MCF 10A (cell line): Measurements from ENCODE around the gene ELFN2. TPM values are rescaled to one million over a fixed set of nuclear protein-coding genes. Genes with fewer than 3 reads are reported as not detected.

Experiments
- BruUV-seq: library from RNA; stranded (reverse); fragments of 400-500 nt; replicated peaks from 2 replicates; lab custom pipeline; 2021; lab: Mats Ljungman, UMichigan
- CTCF ChIA-PET: fragments of 300-600 bp; sonication (Branson Sonifier 250); formaldehyde crosslinking; extraction: SDS; loops from one replicate; lab custom pipeline; 2021; ENCODE audit warnings: antibody characterized with exemption, inconsistent platforms; lab: Yijun Ruan, JAX
- POLR2A ChIA-PET: fragments of 300-600, 350-650 bp; sonication (Branson Sonifier 250); formaldehyde crosslinking; extraction: SDS; loops from one replicate; lab custom pipeline; 2020; ENCODE audit warnings: antibody characterized with exemption, inconsistent platforms; lab: Yijun Ruan, JAX
- DNase-seq: peaks from one replicate; pipeline ENCODE4 v3.0.0-alpha.2; 2018; ENCODE audit not compliant: unreplicated experiment
- H3K27ac Mint-ChIP-seq: one replicate; pipeline ENCODE4 v1.8.0; 2022; ENCODE audit warnings: mild to moderate bottlenecking, low read depth, mixed read lengths; ENCODE audit not compliant: unreplicated experiment
- H3K27me3 Mint-ChIP-seq: one replicate; pipeline ENCODE4 v1.8.0; 2022; ENCODE audit warnings: mixed read lengths; ENCODE audit not compliant: insufficient read depth, unreplicated experiment
- H3K36me3 Mint-ChIP-seq: one replicate; pipeline ENCODE4 v1.8.0; 2022; ENCODE audit warnings: mild to moderate bottlenecking, moderate library complexity, mixed read lengths; ENCODE audit not compliant: insufficient read depth, unreplicated experiment
- H3K4me1 Mint-ChIP-seq: one replicate; pipeline ENCODE4 v1.8.0; 2022; ENCODE audit warnings: mixed read lengths; ENCODE audit not compliant: insufficient read depth, unreplicated experiment
- H3K4me3 Mint-ChIP-seq: one replicate; pipeline ENCODE4 v1.8.0; 2022; ENCODE audit warnings: mild to moderate bottlenecking, moderate library complexity, mixed read lengths; ENCODE audit not compliant: unreplicated experiment
- H3K9me3 Mint-ChIP-seq: one replicate; pipeline ENCODE4 v1.8.0; 2022; ENCODE audit warnings: mixed read lengths; ENCODE audit not compliant: unreplicated experiment
- intact Hi-C: fragments of 100-400 bp; cut with micrococcal nuclease; formaldehyde crosslinking; loops from 2 replicates; pipeline ENCODE4 v1.14.1; 2022
- total RNA-seq: library from RNA; stranded (reverse); gene quantifications from 2 replicates; pipeline ENCODE4 v1.2.3, GENCODE V29; 2022
- TF ChIP-seq, protein P1 (sequence below): fragments of 200-600 bp; IDR thresholded peaks from one replicate; pipeline ENCODE4 v1.8.0; 2022; ENCODE audit warnings: antibody characterized with exemption, mild to moderate bottlenecking; ENCODE audit not compliant: unreplicated experiment

Gene ELFN2
- total RNA-seq, 1 experiment from 2014 or later = 4.2 TPM

DNA sequence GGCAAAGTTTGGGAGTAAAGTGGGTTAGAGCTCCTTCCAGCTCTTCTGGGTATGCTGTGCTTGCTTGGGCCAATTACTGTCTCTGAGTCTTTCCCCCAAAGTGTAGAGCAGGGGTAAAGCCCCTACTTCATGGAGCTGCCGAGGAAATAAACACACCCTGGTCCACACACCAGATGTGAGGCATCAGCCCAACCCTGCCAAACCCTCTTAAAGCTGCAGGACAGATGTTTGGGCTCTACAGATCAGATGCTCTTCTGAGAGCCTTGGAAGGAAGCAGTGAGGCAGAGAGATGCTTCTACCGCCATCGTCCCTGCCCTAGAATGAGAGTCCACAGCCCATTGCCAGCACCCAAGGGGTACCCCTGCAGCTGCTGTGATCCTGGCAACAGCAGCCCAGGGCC, 64.7 kb downstream of the ELFN2 start:
- intact Hi-C loops = no loop called here
- POLR2A ChIA-PET = interaction anchor here (0.8 kb wide), 1 partner anchor 52 kb away, joined by 4 read pairs; no protein-coding TSS in a partner anchor
- BruUV-seq = no TSS peak
- no peak overlapping the region for H3K4me3 Mint-ChIP-seq
- DNase-seq = no peak
- no peaks in the 10 kb centered on the region for H3K27me3 Mint-ChIP-seq
- H3K4me1 Mint-ChIP-seq = peaks cover 11% of the 10 kb centered on the region
- H3K9me3 Mint-ChIP-seq = no peaks in the 10 kb centered on the region
- CTCF ChIA-PET = interaction anchor here (0.5 to 1.1 kb wide), 2 partner anchors 95 to 326 kb away, joined by 3 read pairs; no protein-coding TSS in a partner anchor
- TF ChIP-seq, protein P1, sequence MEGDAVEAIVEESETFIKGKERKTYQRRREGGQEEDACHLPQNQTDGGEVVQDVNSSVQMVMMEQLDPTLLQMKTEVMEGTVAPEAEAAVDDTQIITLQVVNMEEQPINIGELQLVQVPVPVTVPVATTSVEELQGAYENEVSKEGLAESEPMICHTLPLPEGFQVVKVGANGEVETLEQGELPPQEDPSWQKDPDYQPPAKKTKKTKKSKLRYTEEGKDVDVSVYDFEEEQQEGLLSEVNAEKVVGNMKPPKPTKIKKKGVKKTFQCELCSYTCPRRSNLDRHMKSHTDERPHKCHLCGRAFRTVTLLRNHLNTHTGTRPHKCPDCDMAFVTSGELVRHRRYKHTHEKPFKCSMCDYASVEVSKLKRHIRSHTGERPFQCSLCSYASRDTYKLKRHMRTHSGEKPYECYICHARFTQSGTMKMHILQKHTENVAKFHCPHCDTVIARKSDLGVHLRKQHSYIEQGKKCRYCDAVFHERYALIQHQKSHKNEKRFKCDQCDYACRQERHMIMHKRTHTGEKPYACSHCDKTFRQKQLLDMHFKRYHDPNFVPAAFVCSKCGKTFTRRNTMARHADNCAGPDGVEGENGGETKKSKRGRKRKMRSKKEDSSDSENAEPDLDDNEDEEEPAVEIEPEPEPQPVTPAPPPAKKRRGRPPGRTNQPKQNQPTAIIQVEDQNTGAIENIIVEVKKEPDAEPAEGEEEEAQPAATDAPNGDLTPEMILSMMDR = no peak
- no peaks in the 10 kb centered on the region for H3K36me3 Mint-ChIP-seq
- no peak overlapping the region for H3K27ac Mint-ChIP-seq

DNA sequence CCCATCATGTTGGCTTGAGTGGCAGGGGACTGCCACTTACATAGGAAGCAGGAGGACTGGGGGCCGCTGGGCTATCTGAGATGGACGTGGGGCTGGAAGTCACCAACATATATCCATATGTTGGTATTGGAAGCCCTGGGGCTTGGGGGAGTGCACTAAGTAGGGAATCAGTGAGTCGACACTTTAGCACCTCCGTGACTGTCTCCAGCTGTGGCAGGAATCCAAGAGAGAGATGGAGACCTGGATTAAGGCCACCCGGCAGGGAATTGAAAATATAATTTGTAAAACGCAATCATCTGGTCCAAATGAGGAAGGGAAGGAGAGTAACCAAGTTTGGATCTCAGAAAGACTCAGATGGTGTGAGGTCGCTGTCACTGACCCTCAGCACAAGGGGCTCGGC, 68.4 kb downstream of the ELFN2 start:
- no peaks in the 10 kb centered on the region for H3K9me3 Mint-ChIP-seq
- no peak for DNase-seq
- intact Hi-C loops = no loop called here
- no peaks in the 10 kb centered on the region for H3K27me3 Mint-ChIP-seq
- no peak overlapping the region for H3K4me3 Mint-ChIP-seq
- TF ChIP-seq, protein P1 = no peak
- ChIA-PET CTCF (no interaction called here), POLR2A (no interaction called here)
- H3K4me1 Mint-ChIP-seq = peaks cover 11% of the 10 kb centered on the region
- no TSS peak for BruUV-seq
- no peaks in the 10 kb centered on the region for H3K36me3 Mint-ChIP-seq
- no peak overlapping the region for H3K27ac Mint-ChIP-seq

DNA sequence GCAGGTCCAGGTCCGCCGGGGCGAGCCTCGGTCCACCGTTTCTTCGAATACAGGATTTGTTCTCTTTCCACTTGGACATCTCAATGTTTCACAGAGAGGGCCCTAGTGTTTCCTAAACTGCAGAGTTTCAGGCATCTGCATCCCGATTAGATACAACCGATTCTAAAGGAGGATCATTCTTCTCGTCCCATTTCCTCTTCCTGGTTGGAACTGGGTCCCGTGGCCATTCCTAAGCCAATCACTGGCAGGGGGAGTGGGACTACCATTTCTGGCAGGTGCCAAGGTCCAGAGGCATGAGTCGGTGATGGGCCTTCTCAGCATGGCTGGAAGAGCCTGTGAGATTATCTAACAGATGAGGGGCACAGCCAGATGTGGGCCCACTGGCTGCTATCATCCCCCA, 68.9 kb downstream of the ELFN2 start:
- TF ChIP-seq, protein P1 = no peak
- H3K27me3 Mint-ChIP-seq = no peaks in the 10 kb centered on the region
- ChIA-PET POLR2A (no interaction called here), CTCF (no interaction called here)
- BruUV-seq = no TSS peak
- H3K27ac Mint-ChIP-seq = no peak overlapping the region
- no peaks in the 10 kb centered on the region for H3K9me3 Mint-ChIP-seq
- no peaks in the 10 kb centered on the region for H3K36me3 Mint-ChIP-seq
- H3K4me3 Mint-ChIP-seq = no peak overlapping the region
- H3K4me1 Mint-ChIP-seq = peaks cover 6% of the 10 kb centered on the region
- no peak for DNase-seq
- intact Hi-C loops = no loop called here

DNA sequence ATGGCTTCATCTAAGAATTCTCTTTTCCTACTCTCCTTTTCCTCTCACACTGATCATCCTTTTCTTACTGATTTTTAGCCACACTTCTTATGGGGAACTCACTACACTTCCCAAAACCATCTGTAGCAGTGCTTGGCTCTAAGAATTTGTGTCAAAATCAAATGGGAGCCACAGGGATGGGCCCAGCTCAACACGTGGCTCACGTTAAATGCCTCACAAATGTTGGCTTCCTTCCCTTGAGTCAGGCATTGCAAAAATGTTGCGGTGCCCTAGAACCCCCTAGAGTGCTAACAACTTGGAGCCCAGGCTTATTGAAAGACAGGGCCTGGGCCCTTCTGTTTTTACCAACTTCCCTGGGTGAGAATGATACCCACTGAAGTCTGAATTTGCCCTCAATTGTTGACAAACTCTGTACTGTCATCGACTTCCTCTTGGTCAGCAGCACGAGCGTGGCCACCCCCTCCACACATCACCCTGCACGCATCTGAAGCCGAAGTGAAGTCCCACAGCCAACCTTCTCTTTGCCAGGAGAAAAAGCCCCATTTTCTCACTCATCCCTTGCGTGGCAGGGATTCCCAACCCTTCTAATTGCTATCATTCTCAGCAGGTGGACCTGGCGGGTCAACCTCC, 69.7 kb downstream of the ELFN2 start:
- TF ChIP-seq, protein P1 = no peak
- CTCF ChIA-PET = no interaction called here
- H3K27ac Mint-ChIP-seq = no peak overlapping the region
- POLR2A ChIA-PET = no interaction called here
- H3K36me3 Mint-ChIP-seq = no peaks in the 10 kb centered on the region
- no TSS peak for BruUV-seq
- intact Hi-C loops = no loop called here
- H3K4me1 Mint-ChIP-seq = no peaks in the 10 kb centered on the region
- no peak overlapping the region for H3K4me3 Mint-ChIP-seq
- H3K27me3 Mint-ChIP-seq = no peaks in the 10 kb centered on the region
- DNase-seq = no peak
- no peaks in the 10 kb centered on the region for H3K9me3 Mint-ChIP-seq
